Endothelial cell of umbilical vein (primary cell): ENCODE data around the gene PLP2. TPM values are rescaled to one million over a fixed set of nuclear protein-coding genes. Genes with fewer than 3 reads are reported as not detected.

ENCODE experiments used
- BruUV-seq: library from RNA; stranded (reverse); fragments of 400-500 nt; replicated peaks from 2 replicates; lab custom pipeline; 2021; lab: Mats Ljungman, UMichigan
- CTCF ChIA-PET: fragments of 300-600, 350-600 bp; sonication (Branson Sonifier 250); formaldehyde crosslinking; loops from one replicate; lab custom pipeline; 2021; ENCODE audit warnings: antibody characterized with exemption, inconsistent platforms; lab: Charles Lee
- POLR2A ChIA-PET: fragments of 300-600, 350-600 bp; sonication (Branson Sonifier 250); formaldehyde crosslinking; loops from one replicate; lab custom pipeline; 2021; ENCODE audit warnings: antibody characterized with exemption, inconsistent platforms; lab: Charles Lee
- DNase-seq: peaks from one replicate; pipeline ENCODE4 v3.0.0-alpha.2; 2011; ENCODE audit warnings: low read depth, low spot score
- FAIRE-seq: peaks from 2 replicates; lab custom pipeline; 2011; peaks lifted over from hg19 to GRCh38; lab: Jason Lieb, UNC
- H2AFZ ChIP-seq: 2 replicates; pipeline ENCODE4 v1.6.0; 2012; ENCODE audit warnings: low read depth, low read length, control low read depth, inconsistent platforms
- H3K27ac ChIP-seq: 2 replicates; pipeline ENCODE4 v1.5.1; 2011; ENCODE audit warnings: low read depth, mild to moderate bottlenecking, control low read depth, low read length, moderate library complexity; ENCODE audit not compliant: insufficient read depth
- H3K27me3 ChIP-seq, 2 experiments: 2 replicates each; pipeline versions ENCODE4 v1.6.0 to v1.6.1; 2011; ENCODE audit warnings: low read length in 2 of 2, mixed read lengths in 1 of 2; ENCODE audit not compliant: control insufficient read depth in 2 of 2, insufficient read depth in 2 of 2
- H3K36me3 ChIP-seq, 2 experiments: 2 replicates in 1 of 2; 3 replicates in 1 of 2; pipeline ENCODE4 v1.5.1; 2011; ENCODE audit warnings: low read length in 2 of 2, mild to moderate bottlenecking in 1 of 2, moderate library complexity in 1 of 2; ENCODE audit not compliant: control insufficient read depth in 2 of 2, insufficient read depth in 2 of 2; ENCODE audit errors: extremely low read depth in 1 of 2
- H3K4me1 ChIP-seq: 3 replicates; pipeline ENCODE4 v1.5.1; 2011; ENCODE audit warnings: mild to moderate bottlenecking, low read length; ENCODE audit not compliant: control insufficient read depth, insufficient read depth; ENCODE audit errors: extremely low read depth
- H3K4me2 ChIP-seq: 2 replicates; pipeline ENCODE4 v1.6.1; 2011; ENCODE audit warnings: low read length, control low read depth, mixed read lengths; ENCODE audit not compliant: insufficient read depth
- H3K4me3 ChIP-seq, 3 experiments: fragments of 200-600 bp in 1 of 3; sonication (generic), shearing (Covaris generic) in 1 of 3; replicated peaks in 1 of 3; 2 replicates each; pipeline ENCODE4 v1.5.1; 2011 to 2016; ENCODE audit warnings: control low read depth in 3 of 3, low read length in 3 of 3, mild to moderate bottlenecking in 2 of 3, inconsistent platforms in 1 of 3, low read depth in 1 of 3, moderate library complexity in 1 of 3; ENCODE audit not compliant: insufficient read depth in 1 of 3
- H3K79me2 ChIP-seq: 2 replicates; pipeline ENCODE4 v1.6.0; 2012; ENCODE audit warnings: low read length, inconsistent platforms; ENCODE audit not compliant: control insufficient read depth, insufficient read depth
- H3K9ac ChIP-seq: replicated peaks from 2 replicates; pipeline ENCODE3; 2011; ENCODE audit warnings: low read length, control low read depth; ENCODE audit not compliant: insufficient read depth; ENCODE audit errors: extremely low read depth
- H3K9me1 ChIP-seq: replicated peaks from 3 replicates; pipeline ENCODE4 v1.6.0; 2011; ENCODE audit warnings: mild to moderate bottlenecking, low read length; ENCODE audit not compliant: control insufficient read depth, insufficient read depth; ENCODE audit errors: extremely low read depth
- H3K9me3 ChIP-seq: replicated peaks from 2 replicates; pipeline ENCODE4 v1.5.1; 2012; ENCODE audit warnings: low read length, inconsistent platforms; ENCODE audit not compliant: control insufficient read depth, insufficient read depth
- H4K20me1 ChIP-seq: replicated peaks from 2 replicates; pipeline ENCODE3; 2011; ENCODE audit warnings: mild to moderate bottlenecking, low read length; ENCODE audit not compliant: control insufficient read depth, insufficient read depth; ENCODE audit errors: extremely low read depth
- CTCF ChIP-seq, 2 donors: IDR thresholded peaks; 1 replicate in 1 of 2; 2 replicates in 1 of 2; pipeline ENCODE4 v1.5.1; 2011; ENCODE audit warnings: low read length in 2 of 2, mild to moderate bottlenecking in 2 of 2, moderate library complexity in 2 of 2, control low read depth in 1 of 2, inconsistent platforms in 1 of 2, low read depth in 1 of 2; ENCODE audit not compliant: insufficient read depth in 1 of 2; ENCODE audit errors: extremely low read depth in 1 of 2
- FOS ChIP-seq: IDR thresholded peaks from 2 replicates; pipeline ENCODE4 v1.6.1; 2011; ENCODE audit warnings: mild to moderate bottlenecking, low read length, moderate library complexity, borderline replicate concordance; ENCODE audit not compliant: insufficient read depth
- GATA2 ChIP-seq: IDR thresholded peaks from 2 replicates; pipeline ENCODE4 v1.7.0; 2011; ENCODE audit warnings: low read depth, mild to moderate bottlenecking, moderate library complexity, mixed read lengths, low read length; ENCODE audit not compliant: insufficient read length, insufficient read depth
- JUN ChIP-seq: IDR thresholded peaks from 2 replicates; pipeline ENCODE4 v1.6.1; 2011; ENCODE audit warnings: borderline replicate concordance, low read depth; ENCODE audit not compliant: insufficient read length, insufficient read depth
- MYC ChIP-seq: IDR thresholded peaks from one replicate; pipeline ENCODE4 v1.6.1; 2011; ENCODE audit warnings: mild to moderate bottlenecking, low read depth, low read length
- POLR2A ChIP-seq: IDR thresholded peaks from 2 replicates; pipeline ENCODE4 v1.6.1; 2012; ENCODE audit warnings: low read depth, mild to moderate bottlenecking, control low read depth, low read length
- dilution Hi-C: fragments of 300-500 bp; cut with MboI; formaldehyde crosslinking; loops from one replicate; pipeline ENCODE4 v1.15.0; 2019; ENCODE audit warnings: low sequenced_read_pairs; ENCODE audit not compliant: extremely low pct_ligation_motif_present
- intact Hi-C: fragments of 100-400 bp; cut with micrococcal nuclease; formaldehyde crosslinking; loops from one replicate; pipeline ENCODE4 v1.10.0; 2022
- polyA plus RNA-seq, 4 experiments: library from polyadenylated mRNA; depleted of rRNA in 3 of 4; stranded (reverse) in 3 of 4; unstranded in 1 of 4; fragments of >200 nt; gene quantifications; 2 replicates each; pipeline versions ENCODE4 v1.2.1 to v1.2.3, GENCODE V29; 2011 to 2012; ENCODE audit warnings: missing spikeins in 1 of 4
- total RNA-seq: library from RNA; stranded (reverse); gene quantifications from 2 replicates; pipeline ENCODE4 v1.2.3, GENCODE V29; 2021
- TF ChIP-seq, protein P1 (sequence below): IDR thresholded peaks from 2 replicates; pipeline ENCODE4 v1.6.1; 2011; ENCODE audit not compliant: insufficient read depth, insufficient read length

Gene PLP2
- total and polyA plus RNA-seq, 2 donors (not counting 3 experiments of a cell fraction or from before 2014, with no cell fraction given), result 153 to 277 TPM

DNA sequence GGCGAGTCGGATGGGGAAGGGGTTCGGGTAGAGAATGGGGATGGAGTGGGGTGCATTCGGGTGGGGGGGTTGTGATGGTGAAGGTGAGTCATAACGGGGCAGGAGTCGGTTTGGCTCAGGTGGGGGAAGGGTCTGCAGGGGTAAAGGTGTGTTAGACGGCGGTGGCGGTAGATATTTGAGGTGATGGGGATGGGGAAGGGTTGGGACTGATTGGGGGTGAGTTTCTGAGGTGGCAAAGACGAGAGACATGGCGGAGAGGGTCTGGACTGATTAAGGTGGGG, 27.6 kb downstream of the PLP2 start:
- no peak overlapping the region for H3K27ac ChIP-seq
- FAIRE-seq, result no peak
- H4K20me1 ChIP-seq, result no peaks in the 10 kb centered on the region
- no TSS peak for BruUV-seq
- H2AFZ ChIP-seq, result no peak overlapping the region
- H3K4me1 ChIP-seq, result peaks cover 3% of the 10 kb centered on the region
- dilution Hi-C loops, result no loop called here
- no peaks in the 10 kb centered on the region for H3K79me2 ChIP-seq
- H3K9me1 ChIP-seq, result no peaks in the 10 kb centered on the region
- H3K4me3 ChIP-seq, result no peak overlapping the region
- no peak for DNase-seq
- intact Hi-C loops, result no loop called here
- peaks cover 0 to 2% of the 10 kb centered on the region in 2 experiments for H3K27me3 ChIP-seq
- no peaks in the 10 kb centered on the region for H3K36me3 ChIP-seq
- H3K9ac ChIP-seq, result no peak overlapping the region
- ChIA-PET POLR2A (no interaction called here), CTCF (no interaction called here)
- H3K4me2 ChIP-seq, result no peak overlapping the region
- TF ChIP-seq JUN (no peak), POLR2A (no peak), MYC (no peak), FOS (no peak), CTCF (IDR thresholded peaks at IDR 0.05; ENCODE audit: extremely low read depth in 1 of 2, insufficient read depth in 1 of 2, low read depth in 1 of 2, low read length in 2 of 2) (no peak), GATA2 (no peak)
- TF ChIP-seq, protein P1, sequence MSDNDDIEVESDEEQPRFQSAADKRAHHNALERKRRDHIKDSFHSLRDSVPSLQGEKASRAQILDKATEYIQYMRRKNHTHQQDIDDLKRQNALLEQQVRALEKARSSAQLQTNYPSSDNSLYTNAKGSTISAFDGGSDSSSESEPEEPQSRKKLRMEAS, result no peak
- no peaks in the 10 kb centered on the region for H3K9me3 ChIP-seq
